Keratinocyte (primary cell): ENCODE measurements around the gene TMEM94. TPM values are rescaled to one million over a fixed set of nuclear protein-coding genes. Genes with fewer than 3 reads are reported as not detected.

Experiments
- DNase-seq: peaks from one replicate; pipeline ENCODE4 v3.0.0-alpha.2; 2011; ENCODE audit warnings: low read depth, missing footprints, low spot score
- FAIRE-seq: peaks from 2 replicates; lab custom pipeline; 2011; peaks lifted over from hg19 to GRCh38; lab: Jason Lieb, UNC
- H2AFZ ChIP-seq: 2 replicates; pipeline ENCODE4 v1.6.0; 2012; ENCODE audit warnings: low read length, control low read depth, inconsistent platforms; ENCODE audit not compliant: control insufficient read depth
- H3K27ac ChIP-seq: 2 replicates; pipeline ENCODE4 v1.5.1; 2011; ENCODE audit warnings: low read length; ENCODE audit not compliant: control insufficient read depth, insufficient read depth
- H3K27me3 ChIP-seq: 3 replicates; pipeline ENCODE4 v1.6.0; 2011; ENCODE audit warnings: low read length; ENCODE audit not compliant: control insufficient read depth, insufficient read depth; ENCODE audit errors: extremely low read depth
- H3K36me3 ChIP-seq, 2 experiments: 2 replicates in 1 of 2; 3 replicates in 1 of 2; pipeline ENCODE4 v1.5.1; 2011; ENCODE audit warnings: low read length in 2 of 2, mild to moderate bottlenecking in 1 of 2; ENCODE audit not compliant: control insufficient read depth in 2 of 2, insufficient read depth in 2 of 2; ENCODE audit errors: extremely low read depth in 1 of 2
- H3K4me1 ChIP-seq: 3 replicates; pipeline ENCODE4 v1.5.1; 2011; ENCODE audit warnings: low read length; ENCODE audit not compliant: control insufficient read depth, insufficient read depth; ENCODE audit errors: extremely low read depth
- H3K4me2 ChIP-seq: 3 replicates; pipeline ENCODE4 v1.6.0; 2011; ENCODE audit warnings: low read depth, low read length; ENCODE audit not compliant: control insufficient read depth, insufficient read depth; ENCODE audit errors: extremely low read depth
- H3K4me3 ChIP-seq, 3 experiments: fragments of 200-600 bp in 1 of 3; sonication (generic) in 1 of 3; 2 replicates in 2 of 3; 3 replicates in 1 of 3; pipeline ENCODE4 v1.5.1; 2011 to 2016; ENCODE audit warnings: low read length in 3 of 3, mild to moderate bottlenecking in 3 of 3, control low read depth in 2 of 3, inconsistent platforms in 1 of 3, low read depth in 1 of 3, mixed read lengths in 1 of 3, mixed run types in 1 of 3, moderate library complexity in 1 of 3; ENCODE audit not compliant: control insufficient read depth in 2 of 3, insufficient read depth in 2 of 3; ENCODE audit errors: extremely low read depth in 1 of 3
- H3K79me2 ChIP-seq: 2 replicates; pipeline ENCODE4 v1.6.0; 2012; ENCODE audit warnings: low read length; ENCODE audit not compliant: control insufficient read depth, insufficient read depth
- H3K9ac ChIP-seq: 3 replicates; pipeline ENCODE4 v1.6.0; 2011; ENCODE audit warnings: low read length; ENCODE audit not compliant: control insufficient read depth, insufficient read depth; ENCODE audit errors: extremely low read depth
- H3K9me1 ChIP-seq: 3 replicates; pipeline ENCODE4 v1.6.0; 2011; ENCODE audit warnings: low read length; ENCODE audit not compliant: control insufficient read depth, insufficient read depth; ENCODE audit errors: extremely low read depth
- H3K9me3 ChIP-seq: 2 replicates; pipeline ENCODE4 v1.5.1; 2012; ENCODE audit warnings: low read depth, low read length; ENCODE audit not compliant: control insufficient read depth
- H4K20me1 ChIP-seq: 3 replicates; pipeline ENCODE4 v1.6.0; 2011; ENCODE audit warnings: low read length; ENCODE audit not compliant: control insufficient read depth, insufficient read depth; ENCODE audit errors: extremely low read depth
- CTCF ChIP-seq, 3 experiments: IDR thresholded peaks in 1 of 3; conservative IDR thresholded peaks in 1 of 3; optimal IDR thresholded peaks in 1 of 3; 2 replicates in 2 of 3; 3 replicates in 1 of 3; pipeline versions ENCODE3 to v1.5.1; 2011; ENCODE audit warnings: low read length in 3 of 3, mild to moderate bottlenecking in 3 of 3, moderate library complexity in 2 of 3, control low read depth in 1 of 3, inconsistent platforms in 1 of 3; ENCODE audit not compliant: insufficient read depth in 2 of 3; ENCODE audit errors: extremely low read depth in 1 of 3
- EZH2 ChIP-seq: IDR thresholded peaks from one replicate; pipeline ENCODE4 v1.6.1; 2012; ENCODE audit warnings: inconsistent platforms, mild to moderate bottlenecking, low read length, moderate library complexity
- dilution Hi-C: fragments of 300-500 bp; cut with MboI; formaldehyde crosslinking; loops from one replicate; pipeline ENCODE4 v1.7.0; 2020; ENCODE audit warnings: low sequenced_read_pairs; ENCODE audit not compliant: extremely low pct_ligation_motif_present
- polyA plus RNA-seq, 5 experiments: library from polyadenylated mRNA; depleted of rRNA in 3 of 5; stranded (reverse) in 3 of 5; stranded (forward) in 1 of 5; unstranded in 1 of 5; fragments of >200 nt; gene quantifications; 1 replicate in 1 of 5; 2 replicates in 3 of 5; 3 replicates in 1 of 5; pipeline versions ENCODE4 v1.2.1 to v1.2.3, GENCODE V29; 2011 to 2012; ENCODE audit warnings: missing spikeins in 2 of 5, low read depth in 1 of 5, low replicate concordance in 1 of 5

Gene TMEM94
- polyA plus RNA-seq, 1 donor (not counting 4 experiments of a cell fraction or from before 2014, with no cell fraction given) = 13.6 TPM

- dilution Hi-C loops = no loop called here
- Histone ChIP-seq H3K9me1 (peaks cover 4% of the 10 kb centered on the region), H2AFZ (no peak overlapping the region), H4K20me1 (peaks cover 4% of the 10 kb centered on the region), H3K79me2 (peaks cover 6% of the 10 kb centered on the region), H3K27ac (no peak overlapping the region), H3K9ac (no peak overlapping the region), H3K4me3 (no peak overlapping the region), H3K36me3 (peaks cover 13 to 14% of the 10 kb centered on the region in 2 experiments), H3K27me3 (no peaks in the 10 kb centered on the region), H3K9me3 (no peaks in the 10 kb centered on the region), H3K4me2 (no peak overlapping the region), H3K4me1 (peaks cover 15% of the 10 kb centered on the region)
- FAIRE-seq = no peak
- no peak for TF ChIP-seq CTCF (optimal IDR thresholded peaks at IDR 0.05 in 1 of 3, IDR thresholded peaks at IDR 0.05 in 1 of 3, conservative IDR thresholded peaks at IDR 0.05 in 1 of 3; ENCODE audit: extremely low read depth in 1 of 3, insufficient read depth in 2 of 3, low read length in 3 of 3)
- TF ChIP-seq EZH2 = no peak
- DNase-seq = no peak
These were observed 65.7 kb downstream of the TMEM94 start for GRCh38 chr17:75521951-75522727.

GRCh38 chr17:75523647-75524046, 67.2 kb downstream of the TMEM94 start:
- dilution Hi-C loops = no loop called here

More at GRCh38 chr17:75523647-75524046, 67.2 kb downstream of the TMEM94 start:
- no peak overlapping the region for H3K9ac ChIP-seq
- H3K36me3 ChIP-seq = peaks cover 10 to 14% of the 10 kb centered on the region in 2 experiments
- H3K27ac ChIP-seq = no peak overlapping the region
- H3K4me1 ChIP-seq = peaks cover 6% of the 10 kb centered on the region
- FAIRE-seq = no peak
- H3K4me3 ChIP-seq = no peak overlapping the region
- TF ChIP-seq EZH2 = no peak
- TF ChIP-seq CTCF (optimal IDR thresholded peaks at IDR 0.05 in 1 of 3, IDR thresholded peaks at IDR 0.05 in 1 of 3, conservative IDR thresholded peaks at IDR 0.05 in 1 of 3; ENCODE audit: extremely low read depth in 1 of 3, insufficient read depth in 2 of 3, low read length in 3 of 3) = no peak
- H3K27me3 ChIP-seq = no peaks in the 10 kb centered on the region
- H4K20me1 ChIP-seq = no peaks in the 10 kb centered on the region
- no peak for DNase-seq
- no peak overlapping the region for H3K4me2 ChIP-seq
- no peak overlapping the region for H2AFZ ChIP-seq
- H3K79me2 ChIP-seq = no peaks in the 10 kb centered on the region
- no peaks in the 10 kb centered on the region for H3K9me1 ChIP-seq
- H3K9me3 ChIP-seq = no peaks in the 10 kb centered on the region
